Retinal pigment epithelial cell (primary cell): Measurements from ENCODE around the gene PPP4R4.
"Not testable (repeated sequence)": the region's sequence is repeated elsewhere in the genome, so short reads cannot be mapped to it uniquely, and the experiment has no call there.

Experiments
- DNase-seq: peaks from one replicate; pipeline ENCODE4 v3.0.0-alpha.2; 2010; ENCODE audit warnings: low read depth
- H3K4me3 ChIP-seq: 2 replicates; pipeline ENCODE4 v1.5.1; 2011; ENCODE audit warnings: mild to moderate bottlenecking, low read length, control low read depth, moderate library complexity
- TF ChIP-seq, protein P1 (sequence below): conservative IDR thresholded peaks from 2 replicates; pipeline ENCODE4 v1.5.1; 2011; ENCODE audit warnings: low read depth, low read length, control low read depth, inconsistent platforms

Gene PPP4R4

GRCh38 chr14:94144765-94145164, 29.4 kb upstream of the PPP4R4 start:
- DNase-seq: no peak
- H3K4me3 ChIP-seq: no peak overlapping the region
- TF ChIP-seq, protein P1, sequence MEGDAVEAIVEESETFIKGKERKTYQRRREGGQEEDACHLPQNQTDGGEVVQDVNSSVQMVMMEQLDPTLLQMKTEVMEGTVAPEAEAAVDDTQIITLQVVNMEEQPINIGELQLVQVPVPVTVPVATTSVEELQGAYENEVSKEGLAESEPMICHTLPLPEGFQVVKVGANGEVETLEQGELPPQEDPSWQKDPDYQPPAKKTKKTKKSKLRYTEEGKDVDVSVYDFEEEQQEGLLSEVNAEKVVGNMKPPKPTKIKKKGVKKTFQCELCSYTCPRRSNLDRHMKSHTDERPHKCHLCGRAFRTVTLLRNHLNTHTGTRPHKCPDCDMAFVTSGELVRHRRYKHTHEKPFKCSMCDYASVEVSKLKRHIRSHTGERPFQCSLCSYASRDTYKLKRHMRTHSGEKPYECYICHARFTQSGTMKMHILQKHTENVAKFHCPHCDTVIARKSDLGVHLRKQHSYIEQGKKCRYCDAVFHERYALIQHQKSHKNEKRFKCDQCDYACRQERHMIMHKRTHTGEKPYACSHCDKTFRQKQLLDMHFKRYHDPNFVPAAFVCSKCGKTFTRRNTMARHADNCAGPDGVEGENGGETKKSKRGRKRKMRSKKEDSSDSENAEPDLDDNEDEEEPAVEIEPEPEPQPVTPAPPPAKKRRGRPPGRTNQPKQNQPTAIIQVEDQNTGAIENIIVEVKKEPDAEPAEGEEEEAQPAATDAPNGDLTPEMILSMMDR: no peak

- no peak for DNase-seq
- TF ChIP-seq, protein P1: no peak
- H3K4me3 ChIP-seq: no peak overlapping the region
These were observed 28.1 kb upstream of the PPP4R4 start for GRCh38 chr14:94145902-94146527.

- no peak overlapping the region for H3K4me3 ChIP-seq
- TF ChIP-seq, protein P1: no peak
- no peak for DNase-seq
These were observed 21.4 kb upstream of the PPP4R4 start for GRCh38 chr14:94152676-94153075.

DNA sequence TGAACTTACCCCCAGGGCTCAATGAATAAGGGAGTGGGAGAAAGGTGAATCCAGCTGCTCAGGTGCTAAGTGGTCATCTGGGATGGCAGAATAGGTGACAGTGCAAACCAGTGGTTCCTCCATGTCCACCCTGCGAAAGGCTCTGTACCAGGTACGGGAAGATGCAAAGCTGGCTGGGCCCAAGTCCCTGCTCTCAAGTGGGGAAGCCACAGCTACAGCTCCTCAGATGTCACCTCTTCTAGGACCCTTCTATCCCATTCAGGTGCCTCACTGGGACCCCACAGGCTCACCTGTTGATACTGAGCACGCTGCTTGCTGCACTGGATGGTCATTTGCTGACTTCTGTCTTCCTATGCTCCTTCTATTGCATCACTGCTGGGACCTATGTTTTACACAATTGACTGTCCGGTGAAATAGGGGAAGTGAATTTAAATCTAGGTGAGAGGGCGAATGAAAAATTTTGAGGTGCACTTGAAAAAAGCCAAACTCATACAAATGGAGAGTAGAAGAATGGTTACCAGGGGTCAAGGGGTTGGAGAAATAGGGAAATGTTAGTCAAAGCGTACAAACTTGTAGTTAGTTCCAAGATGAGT, 20.3 kb upstream of the PPP4R4 start:
- H3K4me3 ChIP-seq: no peak overlapping the region
- DNase-seq: no peak
- TF ChIP-seq, protein P1: no peak

GRCh38 chr14:94156143-94156542, 18.0 kb upstream of the PPP4R4 start:
- H3K4me3 ChIP-seq, DNase-seq: not testable (repeated sequence)

DNA sequence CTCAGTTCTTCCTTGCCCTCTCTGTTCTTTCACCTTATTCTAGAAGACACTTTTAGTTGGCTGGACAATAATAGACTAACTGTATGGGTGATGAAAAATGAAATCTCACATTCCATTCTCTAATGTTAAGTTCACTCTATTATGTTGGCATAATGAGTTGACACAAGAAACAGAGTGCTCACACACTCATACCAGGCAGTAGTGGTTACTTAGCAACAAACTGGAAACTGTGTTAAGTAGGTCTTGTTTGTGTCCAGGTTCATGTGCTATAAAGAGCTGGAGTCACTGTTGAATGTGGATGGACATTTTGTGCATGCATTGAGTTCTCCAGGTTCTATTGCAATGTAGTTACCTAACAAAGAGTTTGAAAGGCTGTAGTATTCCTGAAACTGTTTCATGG, 16.9 kb upstream of the PPP4R4 start:
- H3K4me3 ChIP-seq: no peak overlapping the region
- no peak for DNase-seq
- TF ChIP-seq, protein P1: no peak

GRCh38 chr14:94158239-94158883, 15.8 kb upstream of the PPP4R4 start:
- no peak for DNase-seq
- TF ChIP-seq, protein P1: no peak

More at GRCh38 chr14:94158239-94158883, 15.8 kb upstream of the PPP4R4 start:
- no peak overlapping the region for H3K4me3 ChIP-seq
